NCI-H1092 treated with DMSO at 0.1 percent for 48 hours (cell line): ENCODE results near the gene RGL3.
"Not testable (repeated sequence)": the region's sequence is repeated elsewhere in the genome, so short reads cannot be mapped to it uniquely, and the experiment has no call there.

Source experiments
- DNase-seq: peaks from one replicate; lab custom pipeline; 2025; lab: John Stamatoyannopoulos, UW

The RGL3 gene

GRCh38 chr19:11421371-11422098 lies 2.4 kb upstream of the RGL3 start:
- no peak for DNase-seq

GRCh38 chr19:11420429-11421370 lies 1.6 kb upstream of the RGL3 start:
- DNase-seq = no peak

GRCh38 chr19:11418094-11418548 lies 993 bp downstream of the RGL3 start:
- DNase-seq = no peak

GRCh38 chr19:11416346-11417052 lies 2.6 kb downstream of the RGL3 start:
- no peak for DNase-seq

GRCh38 chr19:11414544-11414943 lies 4.6 kb downstream of the RGL3 start:
- DNase-seq = no peak

- DNase-seq = no peak
Observed at GRCh38 chr19:11410682-11411081, 8.4 kb downstream of the RGL3 start.

GRCh38 chr19:11408591-11408990 lies 10.5 kb downstream of the RGL3 start:
- DNase-seq = no peak

GRCh38 chr19:11406703-11407236 lies 12.3 kb downstream of the RGL3 start:
- not testable (repeated sequence) for DNase-seq

- no peak for DNase-seq
Observed at GRCh38 chr19:11405846-11406643, 13.1 kb downstream of the RGL3 start.

- no peak for DNase-seq
Observed at GRCh38 chr19:11404588-11405222, 14.4 kb downstream of the RGL3 start.

GRCh38 chr19:11401808-11402543 lies 17.1 kb downstream of the RGL3 start:
- no peak for DNase-seq

GRCh38 chr19:11400798-11401197 lies 18.3 kb downstream of the RGL3 start:
- no peak for DNase-seq

GRCh38 chr19:11399667-11400066 lies 19.4 kb downstream of the RGL3 start:
- DNase-seq = no peak

- no peak for DNase-seq
Observed at GRCh38 chr19:11397089-11397610, 22.0 kb downstream of the RGL3 start.

GRCh38 chr19:11390933-11391680 lies 28.0 kb downstream of the RGL3 start:
- DNase-seq = no peak

GRCh38 chr19:11390359-11390758 lies 28.8 kb downstream of the RGL3 start:
- DNase-seq = no peak

GRCh38 chr19:11387162-11388034 lies 31.7 kb downstream of the RGL3 start:
- peak; percentile 5 for DNase-seq

GRCh38 chr19:11384778-11385129 lies 34.4 kb downstream of the RGL3 start:
- DNase-seq = no peak
